ENCODE measurements around the gene TRPM3. TPM values are rescaled to one million over a fixed set of nuclear protein-coding genes. Genes with fewer than 3 reads are reported as not detected.

The TRPM3 gene
- total and polyA plus RNA-seq, 2 of the 8 experiments (the other 6 are each of a cell fraction or from before 2014, with no cell fraction given), result 2.4 to 10.9 TPM

- Histone ChIP-seq H3K79me2 (ENCODE audit: control insufficient read depth in 1 of 2, insufficient read depth in 2 of 2, low read length in 2 of 2) (no peaks in the 10 kb centered on the region), H3K9me3 (ENCODE audit: insufficient read depth in 2 of 2, low read depth in 1 of 2, low read length in 1 of 2) (no peaks in the 10 kb centered on the region), H3K4me1 (replicated peaks in 1 of 4; ENCODE audit: control insufficient read depth in 3 of 4, insufficient read depth in 4 of 4, low read length in 3 of 4) (no peaks in the 10 kb centered on the region), H3K4me2 (ENCODE audit: insufficient read depth in 1 of 2, low read depth in 2 of 2, low read length in 2 of 2) (no peak overlapping the region), H3K9ac (replicated peaks in 1 of 4; ENCODE audit: extremely low read depth in 1 of 4, low read depth in 3 of 4, low read length in 3 of 4) (no peak overlapping the region), H3K4ac (replicated peaks; ENCODE audit: insufficient read length, low read depth, low read length) (no peak overlapping the region), H2BK15ac (ENCODE audit: low read length) (no peak overlapping the region), H3K4me3 (ENCODE audit: extremely low read depth in 1 of 4, insufficient read depth in 2 of 4, low read depth in 3 of 4, low read length in 4 of 4) (no peak overlapping the region), H3K79me1 (ENCODE audit: low read depth, low read length) (no peaks in the 10 kb centered on the region), H3K14ac (ENCODE audit: insufficient read length) (no peak overlapping the region), H4K8ac (ENCODE audit: extremely low read depth, insufficient read depth, low read length) (no peak overlapping the region), H3K27ac (ENCODE audit: low read depth, low read length) (no peak overlapping the region), H3K56ac (replicated peaks; ENCODE audit: insufficient read length, low read depth, low read length) (no peak overlapping the region), H2BK20ac (ENCODE audit: low read length) (no peak overlapping the region), H3K36me3 (ENCODE audit: control insufficient read depth in 2 of 4, insufficient read depth in 4 of 4, low read length in 3 of 4) (no peaks in the 10 kb centered on the region), H3K23me2 (ENCODE audit: low read depth, low read length) (peaks cover 1% of the 10 kb centered on the region; the same call in 1 of the 2 replicates), H3K18ac (ENCODE audit: extremely low read depth, low read length) (no peak overlapping the region), H2BK5ac (ENCODE audit: low read depth, low read length) (no peak overlapping the region), H3K23ac (ENCODE audit: insufficient read length) (no peak overlapping the region), H2AK5ac (ENCODE audit: low read depth, low read length) (no peak overlapping the region), H4K5ac (ENCODE audit: insufficient read length, low read depth, low read length) (no peak overlapping the region), H2BK120ac (replicated peaks; ENCODE audit: low read depth, low read length) (no peak overlapping the region), H4K91ac (replicated peaks; ENCODE audit: insufficient read length, low read length) (no peak overlapping the region), H3K27me3 (replicated peaks in 1 of 4; ENCODE audit: control insufficient read depth in 3 of 4, extremely low read depth in 1 of 4, insufficient read depth in 3 of 4, low read length in 3 of 4) (no peaks in the 10 kb centered on the region), H4K20me1 (replicated peaks in 1 of 2; ENCODE audit: control insufficient read depth in 1 of 2, insufficient read depth in 2 of 2, low read length in 2 of 2) (no peaks in the 10 kb centered on the region), H2AFZ (ENCODE audit: low read length) (no peak overlapping the region), H2BK12ac (ENCODE audit: low read depth, low read length) (0 out of 2 replicates have a peak overlapping the region, but pooled peaks have one; percentile 42)
- ChIA-PET CTCF (ENCODE audit: partially characterized antibody) (interaction anchor here (1.0 to 3.5 kb wide), 5 partner anchors 56 to 329 kb away, joined by 3 to 18 read pairs (median 9); no protein-coding TSS in a partner anchor), POLR2A (ENCODE audit: partially characterized antibody) (no interaction called here)
- 85% methylated on average over 1 of the region's 1 CpG; no CpG with 5 or more reads in 1 of the 2 experiments for WGBS, 2 experiments (ENCODE audit: extremely low coverage in 1 of 2, insufficient coverage in 1 of 2, insufficient read length in 1 of 2, insufficient replicate concordance in 2 of 2, low coverage in 1 of 2, low lambda C conversion rate in 2 of 2, missing lambda C conversion rate in 1 of 2)
- FAIRE-seq (no peak), DNase-seq (ENCODE audit: low read depth in 1 of 2, low spot score in 2 of 2) (no peak)
- TF ChIP-seq BACH1 (IDR thresholded peaks at IDR 0.05; ENCODE audit: low read length) (peak; percentile 82), MAFK (IDR thresholded peaks at IDR 0.05; ENCODE audit: low read depth, low read length) (0 out of 2 replicates have a peak, but pooled peaks have one; percentile 29)
These were observed 200.3 kb downstream of the TRPM3 start for GRCh38 chr9:70921136-70921535.

Measured in H1 (cell line).